Effector CD8-positive, alpha-beta T cell (primary cell): ENCODE data around the gene OR4S2.

Experiments
- DNase-seq: peaks from one replicate; lab custom pipeline; 2025; lab: John Stamatoyannopoulos, UW
- total RNA-seq, 4 experiments: gene quantifications; one replicate each; lab custom pipeline; 2026; lab: John Stamatoyannopoulos, UW

OR4S2 gene, protein sequence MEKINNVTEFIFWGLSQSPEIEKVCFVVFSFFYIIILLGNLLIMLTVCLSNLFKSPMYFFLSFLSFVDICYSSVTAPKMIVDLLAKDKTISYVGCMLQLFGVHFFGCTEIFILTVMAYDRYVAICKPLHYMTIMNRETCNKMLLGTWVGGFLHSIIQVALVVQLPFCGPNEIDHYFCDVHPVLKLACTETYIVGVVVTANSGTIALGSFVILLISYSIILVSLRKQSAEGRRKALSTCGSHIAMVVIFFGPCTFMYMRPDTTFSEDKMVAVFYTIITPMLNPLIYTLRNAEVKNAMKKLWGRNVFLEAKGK
- 0 reads per million in 4 experiments for total RNA-seq

DNA sequence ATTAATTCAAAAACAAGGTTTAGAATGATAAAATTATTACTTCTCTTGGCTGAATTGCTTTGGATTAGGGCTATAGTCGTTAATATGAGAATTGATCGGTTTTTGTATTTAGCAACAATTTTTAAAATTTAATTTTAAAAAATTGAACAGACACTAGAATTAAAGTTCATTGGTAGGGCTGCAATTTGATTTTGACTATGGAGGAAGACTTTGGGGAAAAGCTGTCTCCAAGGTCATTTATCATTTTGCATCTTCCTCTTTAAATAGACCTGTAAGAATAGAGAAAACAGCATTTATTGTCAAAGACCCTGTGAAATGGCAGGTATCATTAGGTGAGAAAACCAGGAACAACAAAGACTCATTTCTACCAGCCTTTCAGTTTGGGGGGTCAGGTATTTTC is at the start of gene OR4S2:
OR4S2 (plus strand) TSS at position 301 of the 400 bp plus-strand sequence. CDS start 2,577 bp downstream, outside the sequence.
- DNase-seq: no peak

DNA sequence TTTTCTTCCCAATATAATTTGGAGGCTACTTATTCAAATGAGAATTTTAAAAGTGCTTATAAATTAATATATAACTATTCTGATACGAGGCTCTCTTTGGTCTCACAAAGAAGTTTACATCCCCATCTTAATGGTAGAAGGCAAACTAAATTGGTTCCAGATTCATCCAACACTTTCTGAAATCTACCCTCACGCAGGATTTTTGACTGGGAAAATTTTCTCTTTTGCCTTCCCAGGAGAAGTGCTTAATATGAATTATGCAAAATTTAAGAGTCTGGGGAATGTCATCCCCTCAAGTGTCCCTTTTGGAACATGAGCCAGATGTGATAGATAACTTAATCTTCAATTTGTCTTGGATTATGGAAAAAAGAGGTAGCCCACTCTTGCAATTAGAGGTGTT is 40.6 kb upstream of the OR4S2 start, which contains the start of gene OR4C11:
OR4C11 (minus strand) TSS at position 101 of the 400 bp plus-strand sequence. CDS start 3,272 bp downstream, outside the sequence.
- no peak for DNase-seq

DNA sequence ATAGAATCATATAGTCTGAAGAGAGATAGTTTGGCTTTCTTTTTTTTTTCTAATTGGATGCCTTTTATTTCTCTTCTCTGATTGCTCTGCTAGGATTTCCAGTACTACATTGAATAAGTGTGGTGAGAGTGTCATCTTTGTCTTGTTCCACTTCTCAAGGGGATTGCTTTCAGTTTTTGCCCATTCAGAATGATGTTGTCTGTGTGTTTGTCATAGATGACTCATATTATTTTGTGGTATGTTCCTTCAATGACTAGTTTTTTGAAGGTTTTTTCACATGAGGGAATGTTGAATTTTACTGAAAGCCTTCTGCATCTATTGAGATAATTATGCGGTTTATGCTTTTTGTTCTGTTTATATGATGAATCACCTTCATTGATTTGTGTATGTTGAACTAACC is 23.6 kb upstream of the OR4S2 start:
- DNase-seq: no peak

DNA sequence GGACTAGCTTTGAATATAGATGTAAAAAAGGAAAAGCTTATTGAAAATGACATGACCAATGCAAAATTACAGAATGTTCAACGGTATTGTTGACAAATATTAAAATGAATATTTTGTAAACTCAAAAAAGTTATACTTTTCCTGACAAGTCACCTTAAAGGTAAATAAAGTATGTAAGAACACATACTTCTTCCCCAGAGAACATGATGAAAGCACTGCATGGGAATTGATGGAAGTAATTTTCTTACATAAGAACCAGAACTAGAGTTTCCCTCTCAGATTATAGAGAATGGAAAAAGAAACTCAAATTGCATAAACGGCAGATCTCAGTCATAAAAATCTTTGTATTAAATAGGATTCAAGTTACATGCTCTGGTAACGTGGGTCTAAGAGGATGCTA is 13.3 kb upstream of the OR4S2 start, which contains the start of gene OR4P4:
OR4P4 (plus strand) TSS at position 301 of the 400 bp plus-strand sequence.
- no peak for DNase-seq

DNA sequence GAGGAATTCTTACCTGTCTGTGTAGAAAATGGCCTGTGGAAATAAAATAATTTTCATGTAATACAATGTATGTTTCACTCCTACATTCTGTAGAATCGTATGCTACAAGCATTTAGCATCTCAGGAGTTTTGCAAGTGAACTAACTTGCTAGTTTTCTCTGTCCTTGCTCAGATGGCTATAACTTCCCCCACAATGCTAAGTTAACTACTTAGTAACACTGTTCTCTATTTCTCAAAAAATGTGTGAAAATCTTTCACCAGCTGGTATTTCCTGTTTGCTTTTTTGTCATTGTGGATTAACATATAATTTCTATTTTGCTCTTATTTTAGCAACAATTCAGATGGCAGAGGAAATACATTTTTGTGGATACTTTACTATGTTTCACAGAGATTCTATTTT is 4.4 kb downstream of the OR4S2 start:
- DNase-seq: no peak

DNA sequence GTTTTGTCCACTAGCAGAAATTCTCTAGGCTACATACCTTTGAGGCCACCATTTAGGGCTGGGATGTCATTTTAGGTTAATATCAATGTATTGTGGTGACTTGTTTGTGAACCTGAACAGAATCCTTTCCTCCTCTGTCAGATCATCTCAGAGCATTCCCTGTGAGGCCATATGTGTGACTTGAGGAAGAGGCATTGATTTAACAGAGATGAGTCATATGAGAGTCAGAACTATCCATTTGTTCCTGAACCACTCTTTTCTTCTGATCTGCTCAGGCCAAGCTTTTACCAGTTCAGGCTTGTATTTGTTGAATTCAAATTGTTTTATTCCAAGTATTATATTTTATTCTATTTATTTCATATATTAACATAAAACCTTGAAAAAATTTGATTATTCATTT is 7.0 kb downstream of the OR4S2 start:
- DNase-seq: no peak

DNA sequence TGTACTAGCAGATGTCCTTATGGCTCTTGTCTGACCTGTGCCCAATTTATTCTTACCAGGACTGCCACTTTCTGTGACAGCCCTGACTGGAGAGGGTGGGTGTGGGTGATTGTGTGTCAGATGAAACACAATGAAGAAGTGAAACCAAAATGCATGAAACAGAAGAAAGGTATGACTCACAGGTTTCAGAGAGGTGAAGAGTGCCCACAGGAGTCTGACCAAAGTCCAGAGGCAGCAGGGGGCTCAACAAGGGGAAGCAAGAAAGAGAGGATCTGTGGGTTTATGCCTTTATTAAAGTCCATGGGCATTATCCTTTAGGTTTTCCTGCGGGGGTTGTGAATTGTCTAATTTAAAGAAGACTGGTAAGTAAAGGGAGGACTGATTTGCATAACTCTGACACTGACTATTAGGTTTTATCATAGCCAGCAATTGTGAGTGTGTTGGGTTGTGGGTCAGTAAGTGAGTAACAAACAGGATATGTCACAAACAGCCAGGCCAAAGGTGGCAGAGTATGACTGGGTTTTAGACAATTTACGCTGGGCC is 10.0 kb downstream of the OR4S2 start:
- no peak for DNase-seq

DNA sequence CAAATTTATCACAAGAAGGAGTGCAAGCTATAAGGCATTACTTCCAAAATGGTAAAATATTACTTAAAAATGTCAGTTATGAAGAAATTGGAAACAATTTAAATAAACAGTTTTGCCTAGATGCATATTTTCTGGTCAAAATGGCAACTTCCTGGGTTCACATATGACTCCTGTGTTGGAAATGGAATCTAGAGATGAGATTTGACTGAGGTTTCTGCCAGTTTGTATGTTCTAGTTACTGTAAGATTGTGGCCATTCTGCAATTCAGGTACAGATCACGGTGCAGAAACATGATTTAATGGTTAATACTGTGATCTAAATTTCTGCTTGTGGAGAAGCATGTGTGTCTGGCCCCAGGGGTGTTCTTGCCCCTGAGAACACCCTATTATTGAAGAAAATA is 10.5 kb downstream of the OR4S2 start:
- DNase-seq: no peak

DNA sequence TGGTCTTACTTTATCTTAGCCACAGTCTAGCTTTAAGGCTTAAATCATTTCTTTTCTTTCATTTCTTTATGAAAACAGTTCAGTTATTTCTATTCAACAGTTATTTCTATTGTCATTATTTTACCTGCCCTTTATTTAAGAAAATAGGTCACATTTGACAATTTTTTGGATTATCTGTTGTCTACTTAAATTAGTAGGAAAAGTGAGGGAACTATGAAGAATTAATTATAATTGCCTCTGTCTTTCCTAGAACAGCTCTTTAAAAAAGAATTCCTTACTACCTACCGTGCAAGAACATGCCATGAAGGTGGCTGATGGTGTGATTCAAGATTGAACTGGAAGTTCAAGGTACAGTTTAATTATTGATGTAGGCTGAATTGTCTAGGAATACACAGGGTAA is 13.8 kb downstream of the OR4S2 start, which contains the start of gene OR4C6:
OR4C6 (plus strand) TSS at position 301 of the 400 bp plus-strand sequence. CDS start 2,966 bp downstream, outside the sequence.
- DNase-seq: no peak

DNA sequence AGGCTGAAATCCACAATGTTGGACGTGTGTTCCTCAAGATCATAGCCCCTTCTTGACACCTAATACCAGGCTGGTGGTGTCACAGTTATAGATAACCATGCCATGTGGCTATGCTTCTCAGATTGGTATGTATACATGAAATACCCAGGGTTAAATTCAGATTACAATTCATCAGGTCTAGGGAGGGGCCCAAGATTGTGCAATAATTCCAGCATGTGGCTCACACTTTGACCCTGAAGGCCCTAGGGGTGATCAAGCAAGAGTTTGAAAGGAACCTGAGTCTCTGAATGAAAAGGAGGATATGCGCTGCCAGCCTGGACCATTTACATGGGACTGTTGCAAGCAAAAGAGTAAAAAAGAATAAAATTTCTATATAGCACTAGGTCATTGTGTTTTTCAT is 21.2 kb downstream of the OR4S2 start:
- no peak for DNase-seq

DNA sequence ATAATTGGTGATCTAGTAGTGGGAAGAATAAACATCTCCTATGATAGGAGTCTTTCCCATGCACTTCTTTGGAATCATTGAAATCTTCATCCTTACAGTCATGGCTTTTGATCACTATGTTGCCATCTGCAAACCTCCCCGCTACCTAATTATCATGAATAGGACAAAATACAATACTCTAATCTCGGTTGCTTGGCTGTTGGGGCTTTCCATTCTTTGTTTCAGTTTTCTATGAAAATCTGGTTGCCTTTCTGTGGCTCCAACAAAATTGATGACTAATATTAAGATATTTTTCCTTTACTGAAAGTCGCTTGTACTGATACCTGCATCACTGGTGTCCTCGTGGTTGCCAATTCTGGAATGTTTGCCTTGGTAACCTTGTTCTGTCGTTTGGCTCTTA is 25.7 kb downstream of the OR4S2 start:
- no peak for DNase-seq

DNA sequence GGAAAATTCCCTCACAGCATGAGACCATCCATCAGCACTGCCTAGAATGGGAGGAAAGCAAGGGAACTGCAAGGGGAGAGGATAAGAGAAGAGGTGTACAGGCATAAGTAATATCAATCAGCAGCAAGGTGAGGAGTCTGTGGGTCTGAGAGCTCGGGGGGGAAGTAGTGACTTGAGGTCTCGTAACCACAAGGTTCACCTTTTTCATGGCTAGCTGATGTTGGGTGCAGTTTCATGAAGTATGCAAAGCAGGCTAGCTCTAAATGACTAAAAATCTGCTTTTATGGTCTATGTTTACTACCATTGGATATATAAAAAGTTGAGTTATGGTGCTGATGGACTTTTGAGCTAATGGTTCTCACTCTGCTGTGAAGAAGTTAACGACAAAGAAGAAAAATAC is 49.7 kb downstream of the OR4S2 start:
- DNase-seq: no peak

DNA sequence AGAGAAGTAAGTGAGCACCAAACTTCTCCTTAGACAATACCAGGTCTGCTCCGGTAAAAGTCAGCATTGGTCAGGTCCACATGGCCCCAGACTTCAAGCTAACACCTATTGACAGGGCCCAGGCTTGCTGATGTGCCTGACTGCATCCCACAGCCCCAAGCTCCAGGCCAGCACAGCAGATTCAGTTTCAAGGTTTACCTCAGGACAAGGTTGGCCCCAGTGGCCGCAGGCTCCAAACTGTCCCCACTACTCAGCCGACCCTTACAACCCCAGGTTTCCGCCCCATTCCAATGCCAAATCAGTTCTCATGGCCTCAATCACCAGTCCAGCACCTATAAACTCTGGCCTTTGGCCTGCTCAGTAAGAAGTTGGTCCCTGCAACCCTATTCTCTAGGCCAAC is 53.3 kb downstream of the OR4S2 start:
- no peak for DNase-seq
